Smooth muscle cell (in vitro differentiated cells): ENCODE measurements around the gene FARP1. TPM values are rescaled to one million over a fixed set of nuclear protein-coding genes. Genes with fewer than 3 reads are reported as not detected.

Source experiments
- DNase-seq: peaks from one replicate; lab custom pipeline; 2025; ENCODE audit not compliant: unreplicated experiment; lab: John Stamatoyannopoulos, UW
- H2AFZ ChIP-seq: fragments of 200-600 bp; sonication (generic); 2 replicates; pipeline ENCODE4 v1.6.0; 2016; ENCODE audit warnings: antibody characterized with exemption, low read depth, mild to moderate bottlenecking
- H3F3A ChIP-seq: fragments of 200-600 bp; sonication (generic); 2 replicates; pipeline ENCODE4 v1.6.0; 2017; ENCODE audit warnings: antibody characterized with exemption, low read depth
- H3K27ac ChIP-seq: fragments of 200-600 bp; sonication (generic); 2 replicates; pipeline ENCODE4 v1.5.1; 2016; ENCODE audit warnings: low read depth, mild to moderate bottlenecking
- H3K27me3 ChIP-seq: fragments of 200-600 bp; sonication (generic); 2 replicates; pipeline ENCODE4 v1.6.1; 2016; ENCODE audit warnings: low read depth, mild to moderate bottlenecking
- H3K36me3 ChIP-seq: fragments of 200-600 bp; sonication (generic); 2 replicates; pipeline ENCODE4 v1.5.1; 2016; ENCODE audit warnings: low read depth
- H3K4me1 ChIP-seq: fragments of 200-600 bp; sonication (generic); 2 replicates; pipeline ENCODE4 v1.5.1; 2016; ENCODE audit warnings: low read depth
- H3K4me2 ChIP-seq: fragments of 200-600 bp; sonication (generic); 2 replicates; pipeline ENCODE4 v1.6.0; 2016; ENCODE audit warnings: mild to moderate bottlenecking
- H3K4me3 ChIP-seq: fragments of 200-600 bp; sonication (generic); 2 replicates; pipeline ENCODE4 v1.5.1; 2016; ENCODE audit warnings: mild to moderate bottlenecking
- H3K79me2 ChIP-seq: fragments of 200-600 bp; sonication (generic); 2 replicates; pipeline ENCODE4 v1.6.0; 2016; ENCODE audit warnings: low read depth, mild to moderate bottlenecking
- H3K9ac ChIP-seq: fragments of 200-600 bp; sonication (generic); 2 replicates; pipeline ENCODE4 v1.6.0; 2016; ENCODE audit warnings: low read depth
- H3K9me3 ChIP-seq: fragments of 200-600 bp; sonication (generic); replicated peaks from 2 replicates; pipeline ENCODE4 v1.5.1; 2016; ENCODE audit warnings: low read depth
- H4K20me1 ChIP-seq: fragments of 200-600 bp; sonication (generic); 2 replicates; pipeline ENCODE4 v1.6.0; 2016; ENCODE audit warnings: low read depth
- WGBS: methylation state at CpG from one replicate; pipeline ENCODE4 v1.1.7; 2016; ENCODE audit warnings: low lambda C conversion rate; 5-methylcytosine and 5-hydroxymethylcytosine counted together
- polyA plus RNA-seq: library from polyadenylated mRNA; unstranded; fragments of >200 nt; fragmentation: Nextera tagmentation; extraction: Ambion mirVana; gene quantifications from 2 replicates; pipeline ENCODE4 v1.2.1, GENCODE V29; 2016
- total RNA-seq: library from RNA; depleted of rRNA; stranded (reverse); fragments of >200 nt; gene quantifications from 2 replicates; pipeline ENCODE4 v1.2.3, GENCODE V29; 2014
- TF ChIP-seq, protein P1 (sequence below): fragments of 200-600 bp; sonication (generic); IDR thresholded peaks from 2 replicates; pipeline ENCODE4 v1.5.1; 2017; ENCODE audit warnings: borderline replicate concordance, mild to moderate bottlenecking, antibody characterized with exemption; ENCODE audit not compliant: insufficient read depth, poor library complexity, severe bottlenecking

The FARP1 gene
- total and polyA plus RNA-seq, 2 experiments from 2014 or later: 59.4 to 104 TPM

DNA sequence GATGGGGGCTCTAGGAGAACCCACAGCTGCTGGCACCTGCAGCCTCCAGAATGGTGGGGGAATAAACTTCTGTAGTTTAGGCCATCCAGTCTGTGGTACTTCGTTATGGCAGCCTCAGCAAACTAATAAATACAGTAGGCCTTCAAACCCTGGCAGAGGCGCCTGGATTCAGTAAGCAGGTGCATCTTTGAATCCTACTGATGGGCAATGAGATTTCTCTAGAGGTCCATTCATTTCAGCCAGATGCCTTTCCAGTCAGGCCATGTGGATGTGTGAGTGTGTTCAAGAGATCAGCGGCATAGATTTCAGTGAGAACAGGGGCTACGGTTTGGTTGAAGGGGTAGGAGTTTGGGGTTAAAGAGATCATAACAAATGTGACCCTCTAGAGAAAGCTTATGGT, 217.7 kb downstream of the FARP1 start:
- no peaks in the 10 kb centered on the region for H3F3A ChIP-seq
- H2AFZ ChIP-seq: no peak overlapping the region
- TF ChIP-seq, protein P1, sequence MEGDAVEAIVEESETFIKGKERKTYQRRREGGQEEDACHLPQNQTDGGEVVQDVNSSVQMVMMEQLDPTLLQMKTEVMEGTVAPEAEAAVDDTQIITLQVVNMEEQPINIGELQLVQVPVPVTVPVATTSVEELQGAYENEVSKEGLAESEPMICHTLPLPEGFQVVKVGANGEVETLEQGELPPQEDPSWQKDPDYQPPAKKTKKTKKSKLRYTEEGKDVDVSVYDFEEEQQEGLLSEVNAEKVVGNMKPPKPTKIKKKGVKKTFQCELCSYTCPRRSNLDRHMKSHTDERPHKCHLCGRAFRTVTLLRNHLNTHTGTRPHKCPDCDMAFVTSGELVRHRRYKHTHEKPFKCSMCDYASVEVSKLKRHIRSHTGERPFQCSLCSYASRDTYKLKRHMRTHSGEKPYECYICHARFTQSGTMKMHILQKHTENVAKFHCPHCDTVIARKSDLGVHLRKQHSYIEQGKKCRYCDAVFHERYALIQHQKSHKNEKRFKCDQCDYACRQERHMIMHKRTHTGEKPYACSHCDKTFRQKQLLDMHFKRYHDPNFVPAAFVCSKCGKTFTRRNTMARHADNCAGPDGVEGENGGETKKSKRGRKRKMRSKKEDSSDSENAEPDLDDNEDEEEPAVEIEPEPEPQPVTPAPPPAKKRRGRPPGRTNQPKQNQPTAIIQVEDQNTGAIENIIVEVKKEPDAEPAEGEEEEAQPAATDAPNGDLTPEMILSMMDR: no peak
- H3K9ac ChIP-seq: no peak overlapping the region
- H3K79me2 ChIP-seq: peaks cover 40% of the 10 kb centered on the region
- H3K36me3 ChIP-seq: no peaks in the 10 kb centered on the region
- WGBS: 97% methylated on average over 4 of the region's 4 CpGs
- H3K4me2 ChIP-seq: no peak overlapping the region
- peaks cover 2% of the 10 kb centered on the region for H3K4me1 ChIP-seq
- DNase-seq: no peak
- H3K27ac ChIP-seq: no peak overlapping the region
- no peak overlapping the region for H3K4me3 ChIP-seq
- no peaks in the 10 kb centered on the region for H3K9me3 ChIP-seq
- no peaks in the 10 kb centered on the region for H3K27me3 ChIP-seq
- peaks cover 73% of the 10 kb centered on the region for H4K20me1 ChIP-seq

DNA sequence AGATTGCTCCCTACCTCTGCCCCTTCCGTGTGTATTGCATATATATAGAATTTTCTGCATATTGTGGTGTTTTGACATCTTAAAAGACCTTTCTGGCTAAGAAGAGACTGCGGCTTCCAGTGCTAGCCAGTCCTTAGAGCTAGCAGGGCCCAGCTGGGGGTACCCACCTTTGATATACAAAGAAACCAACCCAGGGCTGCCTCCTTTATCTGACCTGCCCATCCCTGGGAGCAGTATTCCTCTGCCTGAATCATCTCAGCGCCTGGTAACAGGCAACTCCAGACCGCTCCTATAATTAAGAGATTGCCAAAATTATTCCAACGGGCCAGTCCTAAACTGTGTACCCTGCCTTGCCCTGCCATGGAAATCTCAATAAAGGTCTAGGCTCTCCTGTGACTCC, 220.4 kb downstream of the FARP1 start:
- TF ChIP-seq, protein P1: no peak

DNA sequence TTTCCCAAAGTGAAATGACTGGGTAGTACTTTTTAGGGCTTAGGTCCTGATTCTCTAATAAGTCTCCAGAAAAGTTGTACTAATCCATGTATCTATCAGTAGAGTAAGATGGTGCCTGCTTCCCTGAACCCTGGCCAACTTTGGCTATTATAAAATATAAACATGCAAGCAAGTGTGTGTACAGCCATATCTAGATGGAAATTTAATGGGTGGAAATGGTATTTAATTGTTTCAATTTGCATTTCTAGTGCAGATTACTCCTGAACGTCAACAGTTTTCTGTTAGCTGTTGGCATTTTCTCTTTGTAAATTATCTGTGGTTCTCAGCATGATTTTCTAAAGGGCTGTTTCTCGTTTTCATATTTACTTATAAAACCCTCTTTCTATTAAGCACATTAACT, 221.3 kb downstream of the FARP1 start:
- Histone ChIP-seq H3K79me2 (peaks cover 10% of the 10 kb centered on the region), H3F3A (no peaks in the 10 kb centered on the region), H3K9ac (no peak overlapping the region), H3K4me1 (peaks cover 3% of the 10 kb centered on the region), H4K20me1 (peaks cover 45% of the 10 kb centered on the region), H3K4me2 (no peak overlapping the region), H2AFZ (no peak overlapping the region), H3K36me3 (no peaks in the 10 kb centered on the region), H3K27me3 (no peaks in the 10 kb centered on the region), H3K4me3 (no peak overlapping the region), H3K27ac (no peak overlapping the region), H3K9me3 (no peaks in the 10 kb centered on the region)
- WGBS: 87% methylated on average over 2 of the region's 2 CpGs
- no peak for DNase-seq
- TF ChIP-seq, protein P1: no peak

More for the DNA sequence above, 220.4 kb downstream of the FARP1 start:
- H3K27me3 ChIP-seq: no peaks in the 10 kb centered on the region
- no peaks in the 10 kb centered on the region for H3K36me3 ChIP-seq
- peaks cover 3% of the 10 kb centered on the region for H3K4me1 ChIP-seq
- no peak overlapping the region for H3K4me3 ChIP-seq
- no peak overlapping the region for H3K9ac ChIP-seq
- H3F3A ChIP-seq: no peaks in the 10 kb centered on the region
- H4K20me1 ChIP-seq: peaks cover 52% of the 10 kb centered on the region
- WGBS: 96% methylated on average over 5 of the region's 5 CpGs
- H3K4me2 ChIP-seq: no peak overlapping the region
- no peaks in the 10 kb centered on the region for H3K9me3 ChIP-seq
- DNase-seq: no peak
- peaks cover 17% of the 10 kb centered on the region for H3K79me2 ChIP-seq
- no peak overlapping the region for H2AFZ ChIP-seq
- H3K27ac ChIP-seq: no peak overlapping the region

DNA sequence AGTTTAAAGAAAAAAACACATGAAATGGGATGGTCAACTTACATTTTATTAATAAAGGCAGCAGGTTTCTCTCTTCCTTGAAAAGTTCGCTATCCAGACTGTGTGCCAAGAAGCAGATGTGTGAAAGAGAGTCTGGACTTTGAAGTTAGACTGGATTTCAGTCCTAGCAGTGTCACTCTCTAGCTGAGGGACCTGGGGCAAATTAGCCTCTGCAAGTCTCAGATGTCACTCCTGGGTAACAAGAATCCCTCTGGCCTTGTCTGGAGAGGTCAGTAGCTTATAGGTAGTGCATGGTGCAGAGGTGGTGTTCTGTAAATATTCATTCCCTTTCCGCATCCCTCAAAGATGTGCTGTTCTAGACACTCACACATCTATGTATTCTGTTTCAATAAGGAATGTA, 221.8 kb downstream of the FARP1 start:
- Histone ChIP-seq H3K4me3 (no peak overlapping the region), H3K4me1 (peaks cover 3% of the 10 kb centered on the region), H3K79me2 (peaks cover 10% of the 10 kb centered on the region), H3K9me3 (no peaks in the 10 kb centered on the region), H4K20me1 (peaks cover 41% of the 10 kb centered on the region), H3K27ac (no peak overlapping the region), H3F3A (no peaks in the 10 kb centered on the region), H2AFZ (no peak overlapping the region), H3K36me3 (peaks cover 1% of the 10 kb centered on the region), H3K9ac (no peak overlapping the region), H3K27me3 (no peaks in the 10 kb centered on the region), H3K4me2 (no peak overlapping the region)
- 94% methylated on average over 2 of the region's 2 CpGs for WGBS
- TF ChIP-seq, protein P1: no peak
- DNase-seq: no peak
